K562 (cell line): Measurements from ENCODE around the gene PPM1H. TPM values are rescaled to one million over a fixed set of nuclear protein-coding genes. Genes with fewer than 3 reads are reported as not detected.
A peak's percentile ranks its signal among the peaks of the same experiment; 100 is the strongest.

ENCODE experiments used
- CHD7 ChIP-seq: fragments of 200-600 bp; sonication (generic); IDR thresholded peaks from one replicate; pipeline ENCODE4 v1.6.1; 2012; ENCODE audit warnings: mild to moderate bottlenecking, low read depth, low read length, inconsistent platforms
- NFE2L1 ChIP-seq: fragments of 450-650 bp; IDR thresholded peaks from 2 replicates; pipeline ENCODE4 v1.6.1; 2016; ENCODE audit warnings: missing genetic modification characterization, low read depth, mild to moderate bottlenecking, missing compliant biosample characterization, moderate library complexity, borderline replicate concordance
- PCBP1 ChIP-seq: fragments of 200-400 bp; formaldehyde crosslinking; IDR thresholded peaks from 2 replicates; pipeline ENCODE4 v1.6.1; 2018; ENCODE audit warnings: mild to moderate bottlenecking, low read depth, low read length; ENCODE audit not compliant: poor library complexity, severe bottlenecking
- PHB2 ChIP-seq: fragments of 450-650 bp; IDR thresholded peaks from 2 replicates; pipeline ENCODE4 v1.6.1; 2017; ENCODE audit warnings: low read depth
- SMARCA4 ChIP-seq: fragments of 450-650 bp; IDR thresholded peaks from 2 replicates; pipeline ENCODE4 v1.6.1; 2016
- SMARCB1 ChIP-seq: IDR thresholded peaks from 2 replicates; pipeline ENCODE4 v1.6.1; 2011; ENCODE audit warnings: improper control_type of control experiment, low read depth; ENCODE audit not compliant: insufficient read length
- SREBF1 ChIP-seq: fragments of 150-350 bp; IDR thresholded peaks from 2 replicates; pipeline ENCODE4 v1.6.1; 2014; ENCODE audit warnings: antibody characterized with exemption, low read depth, low read length, borderline replicate concordance
- TBP ChIP-seq: optimal IDR thresholded peaks from 2 replicates; pipeline ENCODE3; 2011; ENCODE audit warnings: low read depth, low read length, improper control_type of control experiment
- TSC22D4 ChIP-seq: fragments of 450-650 bp; IDR thresholded peaks from 2 replicates; pipeline ENCODE4 v1.6.1; 2016; ENCODE audit warnings: missing genetic modification characterization, missing biosample characterization, control low read depth
- ZNF23 ChIP-seq: fragments of 250-450 bp; sonication (Bioruptor Pico); IDR thresholded peaks from 2 replicates; pipeline ENCODE4 v1.4.0; 2020; ENCODE audit warnings: mild to moderate bottlenecking
- ZSCAN32 ChIP-seq: fragments of 450-650 bp; formaldehyde crosslinking; IDR thresholded peaks from 2 replicates; pipeline ENCODE4 v1.4.0; 2020; ENCODE audit warnings: mild to moderate bottlenecking, moderate library complexity
- polyA plus RNA-seq, 8 experiments: library from polyadenylated mRNA; depleted of rRNA in 4 of 8; stranded (reverse) in 5 of 8; unstranded in 3 of 8; fragments of >200 nt; fragmentation: Nextera tagmentation in 2 of 8; fragmentation: Illumina TruSeq in 1 of 8; extraction: Ambion mirVana in 2 of 8; extraction: Trizol in 1 of 8; gene quantifications; 2 replicates each; pipeline versions ENCODE4 v1.2.1 to v1.2.3, GENCODE V29; 2011 to 2014; ENCODE audit warnings: inconsistent platforms in 1 of 8, missing spikeins in 1 of 8
- total RNA-seq, 7 experiments: library from RNA; depleted of rRNA in 6 of 7; stranded (reverse); fragments of >200 nt in 6 of 7; fragmentation: Illumina TruSeq in 2 of 7; extraction: Trizol in 2 of 7; gene quantifications; 2 replicates each; pipeline versions ENCODE4 v1.2.1 to v1.2.3, GENCODE V29; 2011 to 2021; ENCODE audit warnings: low replicate concordance in 1 of 7
- TF ChIP-seq, protein P1 (sequence below): fragments of 250-450 bp; sonication (Bioruptor Pico); IDR thresholded peaks from 2 replicates; pipeline ENCODE4 v1.6.1; 2021; ENCODE audit warnings: mild to moderate bottlenecking
- TF ChIP-seq, protein P2 (sequence below): fragments of 250-450 bp; sonication (Bioruptor Pico); IDR thresholded peaks from 2 replicates; pipeline ENCODE4 v1.9.0; 2021; ENCODE audit warnings: mild to moderate bottlenecking, inconsistent platforms
- TF ChIP-seq, protein P3 (sequence below): fragments of 250-450 bp; sonication (Bioruptor Pico); IDR thresholded peaks from 2 replicates; pipeline ENCODE4 v1.5.0; 2021

PPM1H gene
- total and polyA plus RNA-seq, 9 of the 15 experiments (the other 6 are each of a cell fraction or from before 2014, with no cell fraction given), result 5.3 to 29.3 (median 11.3) TPM

DNA sequence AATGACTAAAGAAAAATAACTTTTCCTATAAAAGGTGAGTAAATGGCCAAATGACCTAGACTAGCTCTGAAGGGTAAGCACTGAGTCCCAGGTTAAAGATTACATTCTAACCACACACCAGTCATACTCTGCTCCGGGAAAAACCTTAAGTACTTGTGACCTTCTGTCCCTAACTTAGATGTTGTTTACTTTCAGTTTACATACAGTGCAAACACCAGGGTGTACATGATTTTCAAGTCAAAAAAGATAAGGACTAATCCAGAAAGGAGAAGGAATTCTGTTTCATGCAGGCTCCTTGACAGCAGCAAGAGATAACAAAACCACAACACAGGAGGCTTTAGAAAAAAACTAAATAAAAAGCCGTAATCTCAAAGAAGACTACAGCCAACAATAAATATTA, 174.2 kb downstream of the PPM1H start (continued):
- TF ChIP-seq CHD7 (no peak), TSC22D4 (tag) (no peak), SREBF1 (no peak), TBP (no peak), PHB2 (no peak), SMARCA4 (peak; percentile 73; the same call in 1 of the 2 replicates), ZNF23 (no peak), ZSCAN32 (no peak), NFE2L1 (tag) (no peak), SMARCB1 (no peak), PCBP1 (no peak)
- TF ChIP-seq, protein P1, sequence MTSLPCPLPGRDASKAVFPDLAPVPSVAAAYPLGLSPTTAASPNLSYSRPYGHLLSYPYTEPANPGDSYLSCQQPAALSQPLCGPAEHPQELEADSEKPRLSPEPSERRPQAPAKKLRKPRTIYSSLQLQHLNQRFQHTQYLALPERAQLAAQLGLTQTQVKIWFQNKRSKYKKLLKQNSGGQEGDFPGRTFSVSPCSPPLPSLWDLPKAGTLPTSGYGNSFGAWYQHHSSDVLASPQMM (CRISPR knock-in tag), result no peak
- TF ChIP-seq, protein P2, sequence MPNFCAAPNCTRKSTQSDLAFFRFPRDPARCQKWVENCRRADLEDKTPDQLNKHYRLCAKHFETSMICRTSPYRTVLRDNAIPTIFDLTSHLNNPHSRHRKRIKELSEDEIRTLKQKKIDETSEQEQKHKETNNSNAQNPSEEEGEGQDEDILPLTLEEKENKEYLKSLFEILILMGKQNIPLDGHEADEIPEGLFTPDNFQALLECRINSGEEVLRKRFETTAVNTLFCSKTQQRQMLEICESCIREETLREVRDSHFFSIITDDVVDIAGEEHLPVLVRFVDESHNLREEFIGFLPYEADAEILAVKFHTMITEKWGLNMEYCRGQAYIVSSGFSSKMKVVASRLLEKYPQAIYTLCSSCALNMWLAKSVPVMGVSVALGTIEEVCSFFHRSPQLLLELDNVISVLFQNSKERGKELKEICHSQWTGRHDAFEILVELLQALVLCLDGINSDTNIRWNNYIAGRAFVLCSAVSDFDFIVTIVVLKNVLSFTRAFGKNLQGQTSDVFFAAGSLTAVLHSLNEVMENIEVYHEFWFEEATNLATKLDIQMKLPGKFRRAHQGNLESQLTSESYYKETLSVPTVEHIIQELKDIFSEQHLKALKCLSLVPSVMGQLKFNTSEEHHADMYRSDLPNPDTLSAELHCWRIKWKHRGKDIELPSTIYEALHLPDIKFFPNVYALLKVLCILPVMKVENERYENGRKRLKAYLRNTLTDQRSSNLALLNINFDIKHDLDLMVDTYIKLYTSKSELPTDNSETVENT (CRISPR knock-in tag), result no peak
- TF ChIP-seq, protein P3, sequence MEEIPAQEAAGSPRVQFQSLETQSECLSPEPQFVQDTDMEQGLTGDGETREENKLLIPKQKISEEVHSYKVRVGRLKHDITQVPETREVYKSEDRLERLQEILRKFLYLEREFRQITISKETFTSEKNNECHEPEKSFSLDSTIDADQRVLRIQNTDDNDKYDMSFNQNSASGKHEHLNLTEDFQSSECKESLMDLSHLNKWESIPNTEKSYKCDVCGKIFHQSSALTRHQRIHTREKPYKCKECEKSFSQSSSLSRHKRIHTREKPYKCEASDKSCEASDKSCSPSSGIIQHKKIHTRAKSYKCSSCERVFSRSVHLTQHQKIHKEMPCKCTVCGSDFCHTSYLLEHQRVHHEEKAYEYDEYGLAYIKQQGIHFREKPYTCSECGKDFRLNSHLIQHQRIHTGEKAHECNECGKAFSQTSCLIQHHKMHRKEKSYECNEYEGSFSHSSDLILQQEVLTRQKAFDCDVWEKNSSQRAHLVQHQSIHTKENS, result no peak
